AG10803 (cell line): ENCODE measurements around the gene DPP4.
A peak's percentile ranks its signal among the peaks of the same experiment; 100 is the strongest.

Experiments
- DNase-seq: peaks from one replicate; pipeline ENCODE4 v3.0.0; 2010; ENCODE audit warnings: low read depth
- H3K4me3 ChIP-seq: 2 replicates; pipeline ENCODE4 v1.5.1; 2011; ENCODE audit warnings: mild to moderate bottlenecking, low read length, control low read depth
- CTCF ChIP-seq: conservative IDR thresholded peaks from 2 replicates; pipeline ENCODE4 v1.5.1; 2011; ENCODE audit warnings: mild to moderate bottlenecking, low read length, control low read depth, inconsistent platforms

DPP4 gene

GRCh38 chr2:162073888-162074631 lies at the start of gene DPP4:
Gene DPP4, minus strand, starts transcription at chr2:162074215. Its CDS starts 234 bp downstream, at chr2:162073981.
- DNase-seq: peak; percentile 18

DNA sequence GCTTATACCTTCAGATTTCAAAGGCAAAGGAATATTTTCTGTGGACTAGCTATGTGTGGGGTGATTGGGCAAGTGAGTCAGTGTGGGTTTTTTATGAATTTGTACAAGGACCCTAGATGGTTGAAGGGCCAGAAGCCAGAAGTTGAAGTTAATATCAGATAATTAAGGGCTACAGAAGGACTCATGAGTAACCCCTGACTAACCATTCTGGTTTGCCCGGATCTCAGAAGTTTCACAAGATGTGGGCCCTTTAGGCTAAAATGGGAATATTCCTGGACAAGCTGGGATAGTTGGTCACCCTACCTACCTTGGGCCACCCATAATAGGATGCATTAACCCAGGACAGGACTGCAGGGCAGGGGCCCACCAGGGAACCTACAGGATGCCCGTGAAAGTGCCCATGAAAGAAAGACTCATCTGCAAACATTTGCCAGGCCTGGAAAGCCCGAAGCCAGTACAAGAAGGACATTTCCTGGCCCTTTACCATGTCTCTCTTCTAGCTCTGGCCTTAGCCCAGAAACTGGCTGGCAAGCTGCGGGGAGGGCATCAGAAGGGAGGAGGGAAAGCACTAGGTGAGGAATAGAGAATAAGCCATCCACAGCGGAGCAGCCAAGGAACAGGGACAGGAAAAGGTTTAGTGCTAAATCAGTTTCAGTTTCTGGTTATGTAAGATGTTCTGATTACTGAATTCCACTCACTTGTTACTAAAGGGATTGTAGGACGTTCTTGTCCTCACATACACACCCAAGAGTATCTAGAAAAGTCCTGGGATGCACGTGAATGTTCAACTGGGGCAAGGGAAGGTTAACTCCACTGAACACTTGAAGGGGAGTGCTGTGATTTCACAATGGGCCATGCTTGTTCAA lies 44.4 kb upstream of the DPP4 start:
- DNase-seq: peak; percentile 78
- no peak for TF ChIP-seq CTCF
- H3K4me3 ChIP-seq: no peak overlapping the region

More at GRCh38 chr2:162073888-162074631, at the start of gene DPP4:
- TF ChIP-seq CTCF: no peak
- H3K4me3 ChIP-seq: peak within 1 kb of the TSS; percentile 66

GRCh38 chr2:162116352-162116751 lies 42.3 kb upstream of the DPP4 start:
- peak; percentile 45 for DNase-seq
- no peak overlapping the region for H3K4me3 ChIP-seq
- TF ChIP-seq CTCF: no peak

DNA sequence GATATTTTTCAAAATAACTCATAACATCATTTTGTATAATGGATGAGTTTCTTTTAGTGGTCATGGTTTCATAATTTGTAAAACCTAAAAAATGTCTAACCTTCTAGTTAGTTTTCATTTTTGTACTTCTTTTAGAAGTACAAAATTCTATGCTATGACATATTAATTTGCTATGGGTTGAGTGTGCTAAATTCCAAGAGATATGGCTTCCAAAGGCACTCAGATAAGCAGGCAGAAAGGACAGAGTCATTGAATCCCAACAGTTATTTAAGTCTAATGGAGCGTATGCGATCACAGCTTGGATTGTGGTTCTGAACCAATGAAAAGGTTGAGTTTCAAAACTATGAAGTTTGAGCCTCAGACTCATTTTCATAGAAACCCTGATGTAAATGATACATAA lies 41.1 kb upstream of the DPP4 start:
- DNase-seq: no peak
- no peak for TF ChIP-seq CTCF
- no peak overlapping the region for H3K4me3 ChIP-seq

GRCh38 chr2:162114271-162114670 lies 40.3 kb upstream of the DPP4 start:
- no peak overlapping the region for H3K4me3 ChIP-seq
- no peak for DNase-seq
- TF ChIP-seq CTCF: no peak

- H3K4me3 ChIP-seq: no peak overlapping the region
- DNase-seq: peak; percentile 77
- TF ChIP-seq CTCF: no peak
These were observed 39.8 kb upstream of the DPP4 start for GRCh38 chr2:162113776-162114168.
